Esophagus muscularis mucosa (tissue), 4 donors: ENCODE results near the gene ZFAND5.

Experiments
- EP300 ChIP-seq: sonication (generic); formaldehyde crosslinking; IDR thresholded peaks from one replicate; pipeline ENCODE4 v1.6.1; 2017; ENCODE audit warnings: antibody characterized with exemption
- POLR2A ChIP-seq: fragments of 450-650 bp; IDR thresholded peaks from one replicate; pipeline ENCODE4 v1.6.1; 2017; ENCODE audit warnings: antibody characterized with exemption, moderate library complexity, mild to moderate bottlenecking, low read depth
- POLR2AphosphoS5 ChIP-seq, 2 donors: sonication (generic); formaldehyde crosslinking; IDR thresholded peaks; one replicate each; pipeline ENCODE4 v1.6.1; 2017; ENCODE audit warnings: antibody characterized with exemption in 2 of 2
- TF ChIP-seq, protein P1 (sequence below), 3 experiments: fragments of 200-600 bp in 2 of 3; fragments of 450-650 bp in 1 of 3; sonication (generic) in 2 of 3; IDR thresholded peaks; one replicate each; pipeline ENCODE4 v1.5.1; 2017 to 2019; ENCODE audit warnings: antibody characterized with exemption in 3 of 3, mild to moderate bottlenecking in 2 of 3, moderate library complexity in 1 of 3

DNA sequence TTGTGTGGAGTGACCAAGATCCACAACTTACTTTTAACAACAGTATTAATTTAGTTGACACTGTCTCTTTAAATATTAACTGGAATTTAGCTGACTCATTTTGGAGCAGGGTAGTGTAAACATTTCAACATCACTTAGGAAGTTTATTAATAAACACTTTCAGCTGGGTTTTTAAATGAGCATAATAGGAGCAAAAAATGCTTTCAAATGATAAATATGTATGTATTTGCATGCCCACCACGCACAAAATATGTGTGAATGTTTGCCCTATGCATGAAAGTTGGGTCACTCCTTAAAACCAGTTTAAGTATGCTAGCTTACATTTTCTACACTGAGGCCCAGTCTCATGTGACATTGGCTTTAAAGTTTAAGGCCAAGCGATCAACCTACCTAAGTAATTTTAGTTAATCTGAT lies 2.9 kb downstream of the ZFAND5 start:
- TF ChIP-seq, protein P1, sequence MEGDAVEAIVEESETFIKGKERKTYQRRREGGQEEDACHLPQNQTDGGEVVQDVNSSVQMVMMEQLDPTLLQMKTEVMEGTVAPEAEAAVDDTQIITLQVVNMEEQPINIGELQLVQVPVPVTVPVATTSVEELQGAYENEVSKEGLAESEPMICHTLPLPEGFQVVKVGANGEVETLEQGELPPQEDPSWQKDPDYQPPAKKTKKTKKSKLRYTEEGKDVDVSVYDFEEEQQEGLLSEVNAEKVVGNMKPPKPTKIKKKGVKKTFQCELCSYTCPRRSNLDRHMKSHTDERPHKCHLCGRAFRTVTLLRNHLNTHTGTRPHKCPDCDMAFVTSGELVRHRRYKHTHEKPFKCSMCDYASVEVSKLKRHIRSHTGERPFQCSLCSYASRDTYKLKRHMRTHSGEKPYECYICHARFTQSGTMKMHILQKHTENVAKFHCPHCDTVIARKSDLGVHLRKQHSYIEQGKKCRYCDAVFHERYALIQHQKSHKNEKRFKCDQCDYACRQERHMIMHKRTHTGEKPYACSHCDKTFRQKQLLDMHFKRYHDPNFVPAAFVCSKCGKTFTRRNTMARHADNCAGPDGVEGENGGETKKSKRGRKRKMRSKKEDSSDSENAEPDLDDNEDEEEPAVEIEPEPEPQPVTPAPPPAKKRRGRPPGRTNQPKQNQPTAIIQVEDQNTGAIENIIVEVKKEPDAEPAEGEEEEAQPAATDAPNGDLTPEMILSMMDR (IDR thresholded peaks at IDR 0.05): no peak
- TF ChIP-seq POLR2A (no peak), EP300 (no peak), POLR2AphosphoS5 (IDR thresholded peaks at IDR 0.05) (no peak)
